GM13977 (cell line): ENCODE data around the gene FMN1.

ENCODE experiments used
- DNase-seq: peaks from one replicate; pipeline ENCODE4 v3.0.0; 2012; ENCODE audit warnings: low spot score
- CTCF ChIP-seq: IDR thresholded peaks from 2 replicates; pipeline ENCODE4 v1.5.1; 2012; ENCODE audit warnings: mild to moderate bottlenecking, control low read depth; ENCODE audit not compliant: insufficient read depth; ENCODE audit errors: extremely low read depth, missing control alignments
- in situ Hi-C: fragments of 300-500 bp; cut with MboI; formaldehyde crosslinking; loops from one replicate; pipeline ENCODE4 v1.12.0; 2022; ENCODE audit warnings: low sequenced_read_pairs, low pct_unique_long_range_greater_than_20kb, mixed read lengths, inconsistent platforms; ENCODE audit not compliant: unreplicated experiment

FMN1 gene

GRCh38 chr15:32936976-32937375, 257.5 kb downstream of the FMN1 start:
- DNase-seq, result no peak
- no peak for TF ChIP-seq CTCF
- in situ Hi-C loops, result no loop called here

- in situ Hi-C loops, result no loop called here
- TF ChIP-seq CTCF, result peak; percentile 55
- no peak for DNase-seq
Observed at GRCh38 chr15:32936283-32936918, 258.1 kb downstream of the FMN1 start.

GRCh38 chr15:32935139-32935538, 259.4 kb downstream of the FMN1 start:
- DNase-seq, result no peak
- TF ChIP-seq CTCF, result no peak
- in situ Hi-C loops, result no loop called here

GRCh38 chr15:32933236-32933635, 261.3 kb downstream of the FMN1 start:
- TF ChIP-seq CTCF, result no peak
- in situ Hi-C loops, result no loop called here
- DNase-seq, result no peak

GRCh38 chr15:32928876-32929275, 265.6 kb downstream of the FMN1 start:
- TF ChIP-seq CTCF, result no peak
- in situ Hi-C loops, result no loop called here
- DNase-seq, result no peak

GRCh38 chr15:32927124-32927523, 267.4 kb downstream of the FMN1 start:
- no peak for DNase-seq
- in situ Hi-C loops, result no loop called here

More at GRCh38 chr15:32927124-32927523, 267.4 kb downstream of the FMN1 start:
- no peak for TF ChIP-seq CTCF
